Esophagus squamous epithelium (tissue), 4 donors: ENCODE measurements around the gene RP9.

Experiments used
- POLR2A ChIP-seq, 4 donors: fragments of 450-650 bp; IDR thresholded peaks; one replicate each; pipeline ENCODE4 v1.6.1; 2017; ENCODE audit warnings: antibody characterized with exemption in 4 of 4, mild to moderate bottlenecking in 4 of 4, moderate library complexity in 3 of 4
- TF ChIP-seq, protein P1 (sequence below), 6 experiments: fragments of 450-650 bp in 4 of 6; fragments of 200-600 bp in 2 of 6; sonication (generic) in 2 of 6; IDR thresholded peaks; one replicate each; pipeline ENCODE4 v1.5.1; 2016 to 2019; ENCODE audit warnings: antibody characterized with exemption in 6 of 6, mild to moderate bottlenecking in 4 of 6, moderate library complexity in 4 of 6

DNA sequence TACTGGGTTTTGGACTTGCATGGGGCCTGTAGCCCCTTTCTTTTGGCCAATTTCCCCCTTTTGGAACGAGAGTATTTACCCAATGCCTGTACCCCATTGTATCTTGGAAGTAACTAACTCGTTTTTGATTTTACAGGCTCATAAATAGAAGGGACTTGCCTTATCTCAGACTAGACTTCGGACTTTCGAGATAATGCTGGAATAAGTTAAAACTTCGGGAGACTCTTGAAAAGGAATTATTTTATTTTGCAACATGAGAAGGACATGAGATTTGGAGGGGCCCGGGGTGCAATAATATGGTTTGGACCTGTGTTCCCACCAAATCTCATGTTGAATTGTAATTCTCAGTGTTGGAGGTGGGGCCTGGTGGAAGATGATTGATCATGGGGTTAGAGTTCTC, 38.4 kb downstream of the RP9 start:
- TF ChIP-seq POLR2A (IDR thresholded peaks at IDR 0.05), result no peak
- TF ChIP-seq, protein P1, sequence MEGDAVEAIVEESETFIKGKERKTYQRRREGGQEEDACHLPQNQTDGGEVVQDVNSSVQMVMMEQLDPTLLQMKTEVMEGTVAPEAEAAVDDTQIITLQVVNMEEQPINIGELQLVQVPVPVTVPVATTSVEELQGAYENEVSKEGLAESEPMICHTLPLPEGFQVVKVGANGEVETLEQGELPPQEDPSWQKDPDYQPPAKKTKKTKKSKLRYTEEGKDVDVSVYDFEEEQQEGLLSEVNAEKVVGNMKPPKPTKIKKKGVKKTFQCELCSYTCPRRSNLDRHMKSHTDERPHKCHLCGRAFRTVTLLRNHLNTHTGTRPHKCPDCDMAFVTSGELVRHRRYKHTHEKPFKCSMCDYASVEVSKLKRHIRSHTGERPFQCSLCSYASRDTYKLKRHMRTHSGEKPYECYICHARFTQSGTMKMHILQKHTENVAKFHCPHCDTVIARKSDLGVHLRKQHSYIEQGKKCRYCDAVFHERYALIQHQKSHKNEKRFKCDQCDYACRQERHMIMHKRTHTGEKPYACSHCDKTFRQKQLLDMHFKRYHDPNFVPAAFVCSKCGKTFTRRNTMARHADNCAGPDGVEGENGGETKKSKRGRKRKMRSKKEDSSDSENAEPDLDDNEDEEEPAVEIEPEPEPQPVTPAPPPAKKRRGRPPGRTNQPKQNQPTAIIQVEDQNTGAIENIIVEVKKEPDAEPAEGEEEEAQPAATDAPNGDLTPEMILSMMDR (IDR thresholded peaks at IDR 0.05), result no peak
